K562 (cell line): ENCODE measurements around the gene HMGN5.

ENCODE experiments used
- CTCF ChIP-seq, 3 experiments: IDR thresholded peaks in 2 of 3; conservative IDR thresholded peaks in 1 of 3; 2 replicates each; pipeline ENCODE4 v1.5.1; 2011 to 2012; ENCODE audit warnings: low read length in 3 of 3, mild to moderate bottlenecking in 3 of 3, control low read depth in 2 of 3, improper control_type of control experiment in 1 of 3, inconsistent platforms in 1 of 3, low read depth in 1 of 3, mixed read lengths in 1 of 3, moderate library complexity in 1 of 3; ENCODE audit not compliant: insufficient read depth in 2 of 3
- DPF2 ChIP-seq: fragments of 450-650 bp; IDR thresholded peaks from 2 replicates; pipeline ENCODE4 v1.6.1; 2016
- EHMT2 ChIP-seq: fragments of 450-650 bp; IDR thresholded peaks from 2 replicates; pipeline ENCODE4 v1.6.1; 2018; ENCODE audit warnings: antibody characterized with exemption
- HLTF ChIP-seq: fragments of 450-650 bp; IDR thresholded peaks from 2 replicates; pipeline ENCODE4 v1.6.1; 2016
- JUNB ChIP-seq: fragments of 450-650 bp; formaldehyde crosslinking; conservative IDR thresholded peaks from 2 replicates; pipeline ENCODE4 v1.4.0; 2020; ENCODE audit warnings: mild to moderate bottlenecking
- NEUROD1 ChIP-seq: fragments of 150-350 bp; IDR thresholded peaks from 2 replicates; pipeline ENCODE4 v1.6.1; 2014; ENCODE audit warnings: borderline replicate concordance, low read length, low read depth; ENCODE audit not compliant: partially characterized antibody
- POLR2H ChIP-seq: IDR thresholded peaks from 2 replicates; pipeline ENCODE4 v1.6.1; 2016; ENCODE audit warnings: missing genetic modification characterization, low read depth, mild to moderate bottlenecking, control low read depth, missing compliant biosample characterization, moderate library complexity
- SRF ChIP-seq, 2 experiments: fragments of 250-450, 450-650 bp in 1 of 2; sonication (Bioruptor Pico) in 1 of 2; sonication (generic) in 1 of 2; formaldehyde crosslinking; IDR thresholded peaks; 2 replicates each; pipeline versions ENCODE4 v1.5.0 to v1.5.1; 2020 to 2022; ENCODE audit warnings: mild to moderate bottlenecking in 1 of 2, missing genetic modification reagents in 1 of 2

GRCh38 chrX:81229901-81230300, 28.2 kb upstream of the HMGN5 start:
- TF ChIP-seq CTCF (IDR thresholded peaks at IDR 0.05 in 2 of 3, conservative IDR thresholded peaks at IDR 0.05 in 1 of 3; ENCODE audit: insufficient read depth in 2 of 3, low read depth in 1 of 3, low read length in 3 of 3) (no peak), HLTF (no peak), DPF2 (no peak), SRF (CRISPR knock-in tag; IDR thresholded peaks at IDR 0.05) (no peak), JUNB (CRISPR knock-in tag) (no peak), NEUROD1 (no peak), EHMT2 (no peak), POLR2H (no peak)
